ENCODE measurements around the gene KPNA3.

- TF ChIP-seq POLR2AphosphoS5 (IDR thresholded peaks at IDR 0.05; ENCODE audit: borderline replicate concordance, low read depth, low read length) (no peak), EZH2 (IDR thresholded peaks at IDR 0.05) (no peak)
Observed at GRCh38 chr13:49827891-49828290, 35.4 kb upstream of the KPNA3 start.
